ENCODE measurements around the gene HSPA5. TPM values are rescaled to one million over a fixed set of nuclear protein-coding genes. Genes with fewer than 3 reads are reported as not detected.
"Not testable (repeated sequence)": the region's sequence is repeated elsewhere in the genome, so short reads cannot be mapped to it uniquely, and the experiment has no call there.

HSPA5 gene
- total RNA-seq, 4 donors from 2014 or later, result 59.0 to 140 (median 84.9) TPM

DNA sequence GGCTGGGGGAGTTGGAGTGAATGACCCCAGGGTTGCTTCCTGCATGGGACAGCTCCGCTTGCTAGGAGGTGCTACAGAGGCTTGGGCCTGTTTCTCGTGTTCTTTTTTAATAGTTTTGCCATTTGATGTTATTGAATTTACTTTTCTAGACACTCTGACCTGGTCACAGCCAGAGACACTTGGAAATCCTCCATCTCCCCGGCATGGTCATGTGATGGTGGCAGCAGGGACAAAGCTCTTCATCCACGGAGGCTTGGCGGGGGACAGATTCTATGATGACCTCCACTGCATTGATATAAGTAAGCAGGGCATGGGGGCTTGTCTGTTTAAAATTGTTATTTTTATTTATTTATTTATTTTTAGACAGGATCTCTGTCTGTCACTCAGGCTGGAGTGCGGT, 13.4 kb downstream of the HSPA5 start:
- DNase-seq (ENCODE audit: low spot score in 2 of 2), result no peak
- TF ChIP-seq POLR2A (IDR thresholded peaks at IDR 0.05), result no peak
- WGBS, 2 donors, result 91% methylated on average over 6 of the region's 6 CpGs

DNA sequence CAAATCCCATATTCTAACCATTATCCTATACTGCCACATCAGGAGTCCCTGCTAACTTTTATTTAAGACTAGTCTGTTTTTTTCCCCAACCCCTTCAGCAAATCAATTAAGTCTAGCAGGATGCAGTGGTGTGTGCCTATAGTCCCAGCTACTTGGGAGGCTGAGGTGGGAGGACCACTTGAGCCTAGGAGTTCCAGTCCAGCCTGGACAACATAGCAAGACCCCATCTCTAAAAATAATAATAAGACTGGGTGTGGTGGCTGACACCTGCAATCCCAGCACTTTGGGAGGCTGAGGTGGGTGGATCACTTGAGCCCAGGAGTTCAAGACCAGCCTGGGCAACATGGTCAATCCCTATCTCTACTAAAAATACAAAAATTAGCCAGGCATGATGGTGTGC, 16.3 kb downstream of the HSPA5 start:
- not testable (repeated sequence) for H3K4me1 ChIP-seq; DNase-seq (ENCODE audit: low spot score in 2 of 2); H3K9me3 ChIP-seq; H3K4me3 ChIP-seq; H3K27ac ChIP-seq; H3K27me3 ChIP-seq
- H3K36me3 ChIP-seq, result peaks cover 0 to 91% (median 0%) of the 10 kb centered on the region in 3 donors

More for the DNA sequence above, 13.4 kb downstream of the HSPA5 start:
- Histone ChIP-seq H3K9me3 (no peaks in the 10 kb centered on the region), H3K4me1 (no peaks in the 10 kb centered on the region), H3K36me3 (peaks cover 0 to 92% (median 0%) of the 10 kb centered on the region in 3 donors), H3K27ac (no peak overlapping the region), H3K27me3 (no peaks in the 10 kb centered on the region), H3K4me3 (no peak overlapping the region)

DNA sequence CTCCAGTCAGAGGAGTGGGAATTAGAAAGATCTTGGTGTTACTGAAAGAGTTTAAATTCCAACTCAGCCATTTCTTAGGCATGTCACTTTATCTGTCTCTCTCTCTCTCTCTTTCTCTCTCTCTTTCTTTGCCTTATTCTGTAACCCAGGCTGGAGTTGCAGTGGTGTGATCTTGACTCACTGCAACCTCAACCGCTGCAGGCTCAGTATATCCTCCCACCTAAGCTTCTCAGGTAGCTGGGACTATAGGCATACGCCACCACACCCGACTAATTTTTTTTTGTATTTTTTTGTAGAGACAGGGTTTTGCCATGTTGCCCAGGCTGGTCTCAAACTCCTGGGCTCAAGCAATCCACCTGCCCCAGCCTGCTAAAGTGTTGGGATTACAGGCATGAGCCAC, 22.5 kb downstream of the HSPA5 start:
- 90 to 93% methylated on average over 3 of the region's 3 CpGs for WGBS, 2 donors
- H3K36me3 ChIP-seq, result peaks cover 0 to 78% (median 0%) of the 10 kb centered on the region in 3 donors
- no peak for TF ChIP-seq POLR2A (IDR thresholded peaks at IDR 0.05)
- no peak for DNase-seq (ENCODE audit: low spot score in 2 of 2)
- no peaks in the 10 kb centered on the region for H3K4me1 ChIP-seq
- H3K4me3 ChIP-seq, result no peak overlapping the region
- H3K27ac ChIP-seq, result no peak overlapping the region
- H3K9me3 ChIP-seq, result no peaks in the 10 kb centered on the region
- H3K27me3 ChIP-seq, result no peaks in the 10 kb centered on the region

DNA sequence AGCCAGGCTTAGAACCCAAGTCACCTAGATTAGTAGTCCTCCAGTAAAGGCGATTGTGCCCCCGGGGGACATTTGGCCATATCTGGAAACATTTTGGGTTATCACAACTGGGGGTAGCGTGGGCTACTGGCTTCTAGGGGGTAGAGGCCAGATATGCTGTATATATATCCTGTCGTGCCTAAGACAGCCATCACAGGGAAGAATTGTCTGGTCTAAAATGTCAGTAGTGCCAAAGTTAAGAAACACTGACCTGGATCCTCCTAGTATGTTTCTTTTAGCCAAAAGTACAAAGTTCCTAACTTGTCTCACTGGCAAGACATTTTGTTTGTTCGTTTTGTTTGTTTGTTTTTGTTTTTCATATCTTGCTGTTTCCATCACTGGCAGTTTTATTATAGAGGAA, 27.0 kb downstream of the HSPA5 start:
- Histone ChIP-seq H3K36me3 (peaks cover 0 to 81% (median 0%) of the 10 kb centered on the region in 3 donors), H3K27ac (no peak overlapping the region), H3K4me1 (no peaks in the 10 kb centered on the region), H3K27me3 (no peaks in the 10 kb centered on the region), H3K9me3 (no peaks in the 10 kb centered on the region), H3K4me3 (no peak overlapping the region)
- DNase-seq (ENCODE audit: low spot score in 2 of 2), result no peak
- WGBS, 2 donors, result 86 to 89% methylated on average over 5 of the region's 5 CpGs
- TF ChIP-seq, protein P1, sequence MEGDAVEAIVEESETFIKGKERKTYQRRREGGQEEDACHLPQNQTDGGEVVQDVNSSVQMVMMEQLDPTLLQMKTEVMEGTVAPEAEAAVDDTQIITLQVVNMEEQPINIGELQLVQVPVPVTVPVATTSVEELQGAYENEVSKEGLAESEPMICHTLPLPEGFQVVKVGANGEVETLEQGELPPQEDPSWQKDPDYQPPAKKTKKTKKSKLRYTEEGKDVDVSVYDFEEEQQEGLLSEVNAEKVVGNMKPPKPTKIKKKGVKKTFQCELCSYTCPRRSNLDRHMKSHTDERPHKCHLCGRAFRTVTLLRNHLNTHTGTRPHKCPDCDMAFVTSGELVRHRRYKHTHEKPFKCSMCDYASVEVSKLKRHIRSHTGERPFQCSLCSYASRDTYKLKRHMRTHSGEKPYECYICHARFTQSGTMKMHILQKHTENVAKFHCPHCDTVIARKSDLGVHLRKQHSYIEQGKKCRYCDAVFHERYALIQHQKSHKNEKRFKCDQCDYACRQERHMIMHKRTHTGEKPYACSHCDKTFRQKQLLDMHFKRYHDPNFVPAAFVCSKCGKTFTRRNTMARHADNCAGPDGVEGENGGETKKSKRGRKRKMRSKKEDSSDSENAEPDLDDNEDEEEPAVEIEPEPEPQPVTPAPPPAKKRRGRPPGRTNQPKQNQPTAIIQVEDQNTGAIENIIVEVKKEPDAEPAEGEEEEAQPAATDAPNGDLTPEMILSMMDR (IDR thresholded peaks at IDR 0.05), result no peak
- no peak for TF ChIP-seq EP300 (IDR thresholded peaks at IDR 0.05)
- no peak for TF ChIP-seq POLR2A (IDR thresholded peaks at IDR 0.05)

DNA sequence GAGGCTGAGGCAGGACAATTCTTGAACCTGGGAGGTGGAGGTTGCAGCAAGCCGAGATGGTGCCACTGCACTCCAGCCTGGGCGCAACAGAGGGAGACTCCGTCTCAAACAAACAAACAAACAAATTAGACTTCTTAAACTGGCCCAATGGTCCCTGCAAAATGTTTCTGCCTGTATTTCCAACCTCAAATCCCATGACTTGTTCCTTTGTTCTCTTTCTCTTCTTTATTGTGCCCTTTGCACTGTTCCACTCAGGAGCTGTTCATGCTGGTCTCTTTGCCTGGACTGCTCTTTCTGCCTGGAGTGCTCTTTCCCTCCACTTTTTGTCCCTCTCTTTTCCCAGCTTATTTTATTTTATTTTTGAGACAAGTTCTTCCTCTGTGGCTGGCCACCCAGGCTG, 36.7 kb downstream of the HSPA5 start:
- Histone ChIP-seq H3K9me3 (no peaks in the 10 kb centered on the region), H3K27ac (no peak overlapping the region), H3K4me3 (no peak overlapping the region), H3K4me1 (peaks cover 0 to 9% (median 0%) of the 10 kb centered on the region in 4 donors), H3K36me3 (peaks cover 0 to 67% (median 0%) of the 10 kb centered on the region in 3 donors), H3K27me3 (no peaks in the 10 kb centered on the region)
- 70 to 85% methylated on average over 3 of the region's 3 CpGs for WGBS, 2 donors
- no peak for TF ChIP-seq EP300 (IDR thresholded peaks at IDR 0.05)
- TF ChIP-seq, protein P1 (IDR thresholded peaks at IDR 0.05), result no peak
- no peak for TF ChIP-seq POLR2A (IDR thresholded peaks at IDR 0.05)
- no peak for DNase-seq (ENCODE audit: low spot score in 2 of 2)

DNA sequence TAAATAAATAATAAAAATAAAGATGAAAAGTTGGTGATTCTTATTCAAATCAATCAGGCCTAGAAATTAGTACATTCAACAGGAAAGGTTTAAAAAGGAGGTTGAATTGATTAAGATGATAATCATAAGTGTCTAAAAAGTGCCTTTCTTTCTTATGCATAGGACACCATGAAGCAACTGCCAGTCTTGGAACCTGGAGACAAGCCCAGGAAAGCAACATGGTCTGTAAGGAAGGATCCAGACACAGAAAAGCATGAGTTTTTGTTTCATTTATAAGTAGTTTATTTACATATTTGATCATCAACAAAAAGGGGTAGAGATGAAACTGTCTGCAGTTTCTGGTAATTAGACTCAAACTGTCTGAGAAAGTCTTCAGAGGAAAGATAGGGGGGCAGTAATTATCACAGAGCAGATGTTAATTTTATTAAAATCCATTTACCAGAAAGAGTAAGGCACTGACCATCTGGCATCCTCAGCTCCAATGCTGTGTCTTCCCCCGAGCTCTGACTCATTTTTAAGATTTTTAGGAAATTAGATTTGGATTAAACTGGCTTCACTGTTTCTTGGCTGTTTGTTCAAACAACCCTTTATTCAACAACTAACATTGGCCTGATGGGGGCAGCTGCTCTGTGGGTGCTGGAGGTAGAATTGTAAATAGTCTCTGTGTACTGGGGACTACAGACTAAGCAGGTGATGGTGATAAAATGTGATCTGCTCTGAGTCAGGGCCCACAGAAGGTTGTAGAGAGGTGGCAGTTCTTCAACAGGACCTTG, 38.1 kb downstream of the HSPA5 start:
- WGBS, 2 donors, result 70 to 76% methylated on average over 1 of the region's 1 CpG
- H3K4me1 ChIP-seq, result peaks cover 0 to 9% (median 0%) of the 10 kb centered on the region in 4 donors
- peaks cover 0 to 53% (median 0%) of the 10 kb centered on the region in 3 donors for H3K36me3 ChIP-seq
- H3K4me3 ChIP-seq, result no peak overlapping the region
- no peak for DNase-seq (ENCODE audit: low spot score in 2 of 2)
- no peak overlapping the region for H3K27ac ChIP-seq
- no peaks in the 10 kb centered on the region for H3K9me3 ChIP-seq
- TF ChIP-seq, protein P1 (IDR thresholded peaks at IDR 0.05), result no peak
- TF ChIP-seq EP300 (IDR thresholded peaks at IDR 0.05) (no peak), POLR2A (IDR thresholded peaks at IDR 0.05) (no peak)
- H3K27me3 ChIP-seq, result no peaks in the 10 kb centered on the region

Data from tibial nerve (tissue), 4 donors.